Measurements from ENCODE around the gene SPAG17. TPM values are rescaled to one million over a fixed set of nuclear protein-coding genes. Genes with fewer than 3 reads are reported as not detected.

SPAG17 gene
- total RNA-seq, 2 experiments from 2014 or later = not detected

DNA sequence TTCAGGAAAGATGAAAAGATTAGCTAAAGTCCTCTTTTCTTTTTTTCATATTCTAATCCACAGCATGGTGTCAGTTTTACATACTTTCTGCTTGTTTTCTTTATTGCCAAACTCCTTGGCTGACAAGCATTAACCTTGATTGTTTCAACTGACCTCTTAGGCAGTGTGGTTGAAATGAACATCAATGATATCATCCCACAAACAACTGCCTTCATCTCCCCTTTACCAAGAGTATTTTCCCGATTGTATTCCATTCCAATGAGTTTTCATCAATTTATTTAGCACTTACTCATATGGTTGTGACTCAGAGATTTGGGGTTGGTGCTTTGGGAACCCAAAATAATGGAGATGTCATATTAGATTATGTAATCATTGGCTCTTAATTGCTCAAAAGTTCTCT lies 71.8 kb downstream of the SPAG17 start:
- peaks cover 17% of the 10 kb centered on the region for H3K27me3 Mint-ChIP-seq
- no peak overlapping the region for H3K4me3 Mint-ChIP-seq
- ChIA-PET POLR2A (no interaction called here), CTCF (no interaction called here)
- H3K36me3 Mint-ChIP-seq (ENCODE audit: low read depth) = no peaks in the 10 kb centered on the region
- Histone ChIP-seq H3K27ac (ENCODE audit: low read depth in 1 of 2, low read length in 2 of 2) (no peak overlapping the region), H3K4me3 (ENCODE audit: low read length) (no peak overlapping the region), H3K36me3 (ENCODE audit: insufficient read depth, low read length) (no peaks in the 10 kb centered on the region), H3K9me3 (ENCODE audit: control insufficient read depth in 1 of 2, insufficient read depth in 1 of 2, low read length in 2 of 2) (no peaks in the 10 kb centered on the region), H3K4me1 (ENCODE audit: insufficient read depth, low read length) (no peaks in the 10 kb centered on the region), H3K27me3 (ENCODE audit: control insufficient read depth in 1 of 2, insufficient read depth in 2 of 2, low read length in 2 of 2) (no peaks in the 10 kb centered on the region)
- DNase-seq (no peak), ATAC-seq (ENCODE audit: poor library complexity) (no peak)
- intact Hi-C loops (cut with DNase I, micrococcal nuclease) = no loop called here
- H3K9me3 Mint-ChIP-seq = no peaks in the 10 kb centered on the region
- H3K27ac Mint-ChIP-seq = no peak overlapping the region
- no peaks in the 10 kb centered on the region for H3K4me1 Mint-ChIP-seq (ENCODE audit: low read depth)
- TF ChIP-seq, protein P1, sequence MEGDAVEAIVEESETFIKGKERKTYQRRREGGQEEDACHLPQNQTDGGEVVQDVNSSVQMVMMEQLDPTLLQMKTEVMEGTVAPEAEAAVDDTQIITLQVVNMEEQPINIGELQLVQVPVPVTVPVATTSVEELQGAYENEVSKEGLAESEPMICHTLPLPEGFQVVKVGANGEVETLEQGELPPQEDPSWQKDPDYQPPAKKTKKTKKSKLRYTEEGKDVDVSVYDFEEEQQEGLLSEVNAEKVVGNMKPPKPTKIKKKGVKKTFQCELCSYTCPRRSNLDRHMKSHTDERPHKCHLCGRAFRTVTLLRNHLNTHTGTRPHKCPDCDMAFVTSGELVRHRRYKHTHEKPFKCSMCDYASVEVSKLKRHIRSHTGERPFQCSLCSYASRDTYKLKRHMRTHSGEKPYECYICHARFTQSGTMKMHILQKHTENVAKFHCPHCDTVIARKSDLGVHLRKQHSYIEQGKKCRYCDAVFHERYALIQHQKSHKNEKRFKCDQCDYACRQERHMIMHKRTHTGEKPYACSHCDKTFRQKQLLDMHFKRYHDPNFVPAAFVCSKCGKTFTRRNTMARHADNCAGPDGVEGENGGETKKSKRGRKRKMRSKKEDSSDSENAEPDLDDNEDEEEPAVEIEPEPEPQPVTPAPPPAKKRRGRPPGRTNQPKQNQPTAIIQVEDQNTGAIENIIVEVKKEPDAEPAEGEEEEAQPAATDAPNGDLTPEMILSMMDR (IDR thresholded peaks at IDR 0.05) = no peak

DNA sequence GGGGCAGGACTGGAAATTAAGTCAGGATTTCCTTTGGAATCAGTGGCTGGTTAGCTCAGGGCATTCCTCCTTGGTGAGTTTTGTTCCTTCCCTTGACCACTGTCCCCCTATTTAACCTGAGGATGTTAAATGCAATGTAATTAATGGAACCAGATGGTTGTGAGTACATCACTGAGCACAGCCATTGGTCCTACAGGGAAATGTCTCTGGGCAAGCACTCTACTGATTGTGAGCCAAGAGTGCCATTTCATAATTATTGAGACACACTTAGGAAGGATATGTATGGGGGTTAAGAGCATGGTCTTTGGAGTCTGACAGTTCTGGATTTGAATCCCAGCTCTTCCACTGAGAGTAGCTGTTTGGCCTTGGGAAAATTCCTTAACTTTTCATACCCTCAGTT lies 74.4 kb downstream of the SPAG17 start:
- no peaks in the 10 kb centered on the region for H3K4me1 Mint-ChIP-seq (ENCODE audit: low read depth)

DNA sequence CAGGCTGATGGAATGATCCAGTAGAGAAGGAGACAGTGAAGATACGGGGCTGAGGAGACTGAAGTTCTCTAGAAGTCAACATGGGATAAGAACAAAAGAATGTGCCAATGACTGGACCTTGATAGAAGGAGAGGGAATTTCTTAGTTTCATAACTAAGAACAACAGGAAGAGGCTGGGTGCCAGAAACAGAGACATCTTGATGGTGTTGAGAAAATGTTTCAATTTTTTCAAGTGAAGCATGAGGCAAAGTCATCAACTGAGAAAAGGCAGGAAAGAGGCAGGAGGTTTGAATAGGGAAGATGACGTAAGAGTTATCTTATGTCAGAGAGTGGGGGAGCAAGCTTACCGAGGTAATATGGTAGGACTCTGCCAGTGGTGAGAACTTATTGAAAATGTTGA lies 80.1 kb downstream of the SPAG17 start:
- Histone ChIP-seq H3K27me3 (ENCODE audit: control insufficient read depth in 1 of 2, insufficient read depth in 2 of 2, low read length in 2 of 2) (no peaks in the 10 kb centered on the region), H3K27ac (ENCODE audit: low read depth in 1 of 2, low read length in 2 of 2) (no peak overlapping the region), H3K9me3 (ENCODE audit: control insufficient read depth in 1 of 2, insufficient read depth in 1 of 2, low read length in 2 of 2) (no peaks in the 10 kb centered on the region), H3K4me3 (ENCODE audit: low read length) (no peak overlapping the region), H3K36me3 (ENCODE audit: insufficient read depth, low read length) (no peaks in the 10 kb centered on the region), H3K4me1 (ENCODE audit: insufficient read depth, low read length) (no peaks in the 10 kb centered on the region)
- no peak overlapping the region for H3K27ac Mint-ChIP-seq
- H3K4me3 Mint-ChIP-seq = no peak overlapping the region
- POLR2A ChIA-PET = no interaction called here
- H3K9me3 Mint-ChIP-seq = no peaks in the 10 kb centered on the region
- no peaks in the 10 kb centered on the region for H3K4me1 Mint-ChIP-seq (ENCODE audit: low read depth)
- no peaks in the 10 kb centered on the region for H3K36me3 Mint-ChIP-seq (ENCODE audit: low read depth)
- ATAC-seq (ENCODE audit: poor library complexity) (no peak), DNase-seq (no peak)
- CTCF ChIA-PET = no interaction called here
- intact Hi-C loops (cut with DNase I, micrococcal nuclease) = no loop called here
- TF ChIP-seq, protein P1 (IDR thresholded peaks at IDR 0.05) = no peak
- H3K27me3 Mint-ChIP-seq = peaks cover 6% of the 10 kb centered on the region

More for the DNA sequence above, 74.4 kb downstream of the SPAG17 start:
- Mint-ChIP-seq H3K27me3 (peaks cover 4% of the 10 kb centered on the region), H3K27ac (no peak overlapping the region), H3K4me3 (no peak overlapping the region), H3K36me3 (ENCODE audit: low read depth) (no peaks in the 10 kb centered on the region), H3K9me3 (no peaks in the 10 kb centered on the region)
- no peak overlapping the region for H3K27ac ChIP-seq (ENCODE audit: low read depth in 1 of 2, low read length in 2 of 2)
- ATAC-seq (ENCODE audit: poor library complexity) = no peak
- H3K4me1 ChIP-seq (ENCODE audit: insufficient read depth, low read length) = no peaks in the 10 kb centered on the region
- DNase-seq = no peak
- TF ChIP-seq, protein P1 (IDR thresholded peaks at IDR 0.05) = no peak
- no peaks in the 10 kb centered on the region for H3K9me3 ChIP-seq (ENCODE audit: control insufficient read depth in 1 of 2, insufficient read depth in 1 of 2, low read length in 2 of 2)
- H3K27me3 ChIP-seq (ENCODE audit: control insufficient read depth in 1 of 2, insufficient read depth in 2 of 2, low read length in 2 of 2) = no peaks in the 10 kb centered on the region
- CTCF ChIA-PET = no interaction called here
- POLR2A ChIA-PET = no interaction called here
- no peaks in the 10 kb centered on the region for H3K36me3 ChIP-seq (ENCODE audit: insufficient read depth, low read length)
- H3K4me3 ChIP-seq (ENCODE audit: low read length) = no peak overlapping the region
- intact Hi-C loops (cut with DNase I, micrococcal nuclease) = no loop called here

Measured in CD4-positive, alpha-beta T cell (primary cell).